Epithelial cell of esophagus (primary cell): ENCODE results near the gene GALNT12.

Source experiments
- DNase-seq: peaks from one replicate; pipeline ENCODE4 v3.0.0; 2010; ENCODE audit warnings: low read depth
- H3K4me3 ChIP-seq: 2 replicates; pipeline ENCODE4 v1.5.1; 2011; ENCODE audit warnings: mild to moderate bottlenecking, low read length, control low read depth
- CTCF ChIP-seq: IDR thresholded peaks from 2 replicates; pipeline ENCODE4 v1.5.1; 2011; ENCODE audit warnings: low read depth, mild to moderate bottlenecking, low read length, control low read depth, inconsistent platforms; ENCODE audit not compliant: insufficient read depth; ENCODE audit errors: missing control alignments

The GALNT12 gene

GRCh38 chr9:98774746-98775145, 32.7 kb upstream of the GALNT12 start:
- no peak overlapping the region for H3K4me3 ChIP-seq
- peak; percentile 34 for DNase-seq
- peak; percentile 59 for TF ChIP-seq CTCF

GRCh38 chr9:98775831-98776441, 31.5 kb upstream of the GALNT12 start:
- no peak overlapping the region for H3K4me3 ChIP-seq
- peak; percentile 65 for DNase-seq
- TF ChIP-seq CTCF, result peak; percentile 70

GRCh38 chr9:98777618-98778017, 29.9 kb upstream of the GALNT12 start:
- no peak for DNase-seq
- TF ChIP-seq CTCF, result no peak
- no peak overlapping the region for H3K4me3 ChIP-seq

GRCh38 chr9:98778251-98778650, 29.2 kb upstream of the GALNT12 start:
- no peak for DNase-seq
- TF ChIP-seq CTCF, result no peak
- no peak overlapping the region for H3K4me3 ChIP-seq

- DNase-seq, result peak; percentile 15
- TF ChIP-seq CTCF, result no peak
- no peak overlapping the region for H3K4me3 ChIP-seq
Observed at GRCh38 chr9:98778711-98779530, 28.5 kb upstream of the GALNT12 start.

GRCh38 chr9:98780059-98780749, 27.3 kb upstream of the GALNT12 start:
- TF ChIP-seq CTCF, result no peak
- no peak for DNase-seq
- H3K4me3 ChIP-seq, result no peak overlapping the region
